Effector CD8-positive, alpha-beta T cell (primary cell): ENCODE results near the gene CERS1.
A peak's percentile ranks its signal among the peaks of the same experiment; 100 is the strongest.
"Not testable (repeated sequence)": the region's sequence is repeated elsewhere in the genome, so short reads cannot be mapped to it uniquely, and the experiment has no call there.

ENCODE experiments used
- DNase-seq: peaks from one replicate; lab custom pipeline; 2025; lab: John Stamatoyannopoulos, UW

CERS1 gene

GRCh38 chr19:18919086-18919899 is 23.3 kb upstream of the CERS1 start, which contains the start of the genes COPE and DDX49:
Gene COPE, minus strand, starts transcription at chr19:18919387. Its CDS starts 39 bp downstream, at chr19:18919348.
Gene DDX49, plus strand, starts transcription at chr19:18919715. Its CDS starts 27 bp downstream, at chr19:18919742.
- DNase-seq = peak; percentile 96

- not testable (repeated sequence) for DNase-seq
Measured at GRCh38 chr19:18917593-18917992, 21.6 kb upstream of the CERS1 start.

GRCh38 chr19:18915639-18916038 is 19.7 kb upstream of the CERS1 start:
- no peak for DNase-seq

GRCh38 chr19:18913466-18913865 is 17.5 kb upstream of the CERS1 start:
- DNase-seq = no peak

GRCh38 chr19:18912933-18913332 is 17.0 kb upstream of the CERS1 start:
- no peak for DNase-seq

GRCh38 chr19:18910801-18911436 is 15.0 kb upstream of the CERS1 start:
- DNase-seq = no peak

GRCh38 chr19:18910010-18910409 is 14.1 kb upstream of the CERS1 start:
- no peak for DNase-seq

GRCh38 chr19:18908917-18909619 is 13.1 kb upstream of the CERS1 start:
- DNase-seq = no peak

- no peak for DNase-seq
Measured at GRCh38 chr19:18906605-18907519, 10.9 kb upstream of the CERS1 start.

GRCh38 chr19:18905513-18906236 is 9.7 kb upstream of the CERS1 start:
- DNase-seq = no peak

GRCh38 chr19:18905058-18905456 is 9.1 kb upstream of the CERS1 start:
- no peak for DNase-seq

GRCh38 chr19:18904334-18905057 is 8.5 kb upstream of the CERS1 start:
- no peak for DNase-seq

- DNase-seq = no peak
Measured at GRCh38 chr19:18903156-18904037, 7.4 kb upstream of the CERS1 start.

- not testable (repeated sequence) for DNase-seq
Measured at GRCh38 chr19:18902519-18902918, 6.6 kb upstream of the CERS1 start.

GRCh38 chr19:18901491-18901890 is 5.5 kb upstream of the CERS1 start:
- DNase-seq = no peak

- DNase-seq = no peak
Measured at GRCh38 chr19:18900700-18901481, 4.9 kb upstream of the CERS1 start.

- no peak for DNase-seq
Measured at GRCh38 chr19:18899624-18900560, 3.9 kb upstream of the CERS1 start.
